Epithelial cell of proximal tubule (primary cell): ENCODE measurements around the gene TNFRSF18. TPM values are rescaled to one million over a fixed set of nuclear protein-coding genes. Genes with fewer than 3 reads are reported as not detected.

ENCODE experiments used
- DNase-seq: peaks from one replicate; pipeline ENCODE4 v3.0.0-alpha.2; 2011; ENCODE audit warnings: low read depth
- H3K4me3 ChIP-seq: 2 replicates; pipeline ENCODE4 v1.5.1; 2011; ENCODE audit warnings: low read depth, mild to moderate bottlenecking, low read length
- CTCF ChIP-seq: conservative IDR thresholded peaks from 2 replicates; pipeline ENCODE4 v1.5.1; 2012; ENCODE audit warnings: low read depth, mild to moderate bottlenecking, low read length
- total RNA-seq: library from RNA; depleted of rRNA; stranded (reverse); fragments of >200 nt; gene quantifications from 2 replicates; pipeline ENCODE4 v1.2.3, GENCODE V29; 2015

TNFRSF18 gene
- total RNA-seq, 1 donor from 2014 or later = 3.1 TPM

GRCh38 chr1:1164701-1165451, 41.5 kb downstream of the TNFRSF18 start:
- H3K4me3 ChIP-seq = peak overlapping the region; percentile 88
- TF ChIP-seq CTCF = no peak
- peak; percentile 64 for DNase-seq

- H3K4me3 ChIP-seq = peak overlapping the region; percentile 88
- DNase-seq = no peak
- no peak for TF ChIP-seq CTCF
These were observed 42.1 kb downstream of the TNFRSF18 start for GRCh38 chr1:1164361-1164700.

- TF ChIP-seq CTCF = no peak
- H3K4me3 ChIP-seq = peak overlapping the region; percentile 88
- no peak for DNase-seq
These were observed 42.8 kb downstream of the TNFRSF18 start for GRCh38 chr1:1163538-1164070.

GRCh38 chr1:1162597-1163537, 43.5 kb downstream of the TNFRSF18 start:
- no peak for TF ChIP-seq CTCF
- H3K4me3 ChIP-seq = peak overlapping the region; percentile 88
- no peak for DNase-seq

- TF ChIP-seq CTCF = no peak
- no peak overlapping the region for H3K4me3 ChIP-seq
- no peak for DNase-seq
These were observed 44.7 kb downstream of the TNFRSF18 start for GRCh38 chr1:1161683-1162079.

- H3K4me3 ChIP-seq = no peak overlapping the region
- no peak for TF ChIP-seq CTCF
- DNase-seq = no peak
These were observed 45.2 kb downstream of the TNFRSF18 start for GRCh38 chr1:1161078-1161682.
